ENCODE data around the gene TNFRSF11A.

DNA sequence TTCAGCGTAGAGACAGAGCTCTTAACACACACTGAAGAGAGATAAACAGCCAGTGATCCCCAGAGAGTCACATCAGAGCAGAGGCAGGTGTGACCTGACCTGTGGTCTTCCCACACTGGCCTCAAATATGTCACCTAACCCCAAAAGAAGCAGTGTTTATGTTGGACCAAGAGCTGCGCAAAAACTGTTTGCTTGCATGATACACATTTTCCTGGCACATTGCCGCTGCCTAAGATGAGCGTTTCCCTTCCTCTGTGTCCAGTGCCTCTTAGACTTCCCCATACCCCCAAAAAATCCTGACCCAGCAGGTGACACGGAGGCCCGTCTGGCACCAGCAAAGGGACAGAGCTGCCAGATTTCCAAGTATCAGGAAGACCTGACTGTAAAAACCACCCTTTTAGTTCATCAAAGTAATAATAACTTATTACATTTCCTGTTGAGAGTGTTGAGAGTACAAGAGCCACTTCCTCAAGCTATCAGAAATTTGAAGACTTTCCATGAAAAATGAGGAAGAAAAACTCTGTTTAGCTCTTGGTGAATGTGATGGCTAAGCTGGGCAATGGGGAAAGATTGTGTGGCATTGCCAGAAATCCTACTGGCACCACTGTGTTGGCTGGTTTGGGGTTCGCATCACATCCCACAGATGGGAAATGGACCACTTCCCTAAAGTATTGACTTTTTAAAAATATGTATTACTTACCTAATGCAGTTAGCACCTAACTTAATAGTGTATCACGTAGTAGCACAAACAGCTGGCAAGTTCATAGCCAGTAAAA lies 6.7 kb downstream of the TNFRSF11A start:
- TF ChIP-seq, protein P1, sequence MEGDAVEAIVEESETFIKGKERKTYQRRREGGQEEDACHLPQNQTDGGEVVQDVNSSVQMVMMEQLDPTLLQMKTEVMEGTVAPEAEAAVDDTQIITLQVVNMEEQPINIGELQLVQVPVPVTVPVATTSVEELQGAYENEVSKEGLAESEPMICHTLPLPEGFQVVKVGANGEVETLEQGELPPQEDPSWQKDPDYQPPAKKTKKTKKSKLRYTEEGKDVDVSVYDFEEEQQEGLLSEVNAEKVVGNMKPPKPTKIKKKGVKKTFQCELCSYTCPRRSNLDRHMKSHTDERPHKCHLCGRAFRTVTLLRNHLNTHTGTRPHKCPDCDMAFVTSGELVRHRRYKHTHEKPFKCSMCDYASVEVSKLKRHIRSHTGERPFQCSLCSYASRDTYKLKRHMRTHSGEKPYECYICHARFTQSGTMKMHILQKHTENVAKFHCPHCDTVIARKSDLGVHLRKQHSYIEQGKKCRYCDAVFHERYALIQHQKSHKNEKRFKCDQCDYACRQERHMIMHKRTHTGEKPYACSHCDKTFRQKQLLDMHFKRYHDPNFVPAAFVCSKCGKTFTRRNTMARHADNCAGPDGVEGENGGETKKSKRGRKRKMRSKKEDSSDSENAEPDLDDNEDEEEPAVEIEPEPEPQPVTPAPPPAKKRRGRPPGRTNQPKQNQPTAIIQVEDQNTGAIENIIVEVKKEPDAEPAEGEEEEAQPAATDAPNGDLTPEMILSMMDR (IDR thresholded peaks at IDR 0.05) = no peak
- no peak for TF ChIP-seq EZH2 (IDR thresholded peaks at IDR 0.05; ENCODE audit: borderline replicate concordance, insufficient read depth, low read depth, low read length, poor library complexity, severe bottlenecking)

All from B cell (primary cell).